H1 (cell line): ENCODE measurements around the gene C6orf136. TPM values are rescaled to one million over a fixed set of nuclear protein-coding genes. Genes with fewer than 3 reads are reported as not detected.
A peak's percentile ranks its signal among the peaks of the same experiment; 100 is the strongest.

Experiments used
- ASH2L ChIP-seq: fragments of 200-600, 300-600 bp; sonication (generic); IDR thresholded peaks from one replicate; pipeline ENCODE4 v1.7.1; 2017; ENCODE audit warnings: low read length
- CEBPB ChIP-seq: IDR thresholded peaks from 2 replicates; pipeline ENCODE4 v1.6.1; 2012; ENCODE audit warnings: low read depth, low read length
- CTBP2 ChIP-seq: IDR thresholded peaks from 2 replicates; pipeline ENCODE4 v1.7.0; 2011; ENCODE audit warnings: borderline replicate concordance, mild to moderate bottlenecking, moderate library complexity, mixed read lengths, low read length; ENCODE audit not compliant: insufficient read depth, insufficient read length
- HDAC2 ChIP-seq, 2 experiments: fragments of 300-600 bp in 1 of 2; sonication (generic) in 1 of 2; IDR thresholded peaks; 2 replicates each; pipeline ENCODE4 v1.6.1; 2011 to 2012; ENCODE audit warnings: low read depth in 2 of 2, low read length in 2 of 2, mild to moderate bottlenecking in 2 of 2, moderate library complexity in 2 of 2, borderline replicate concordance in 1 of 2, inconsistent platforms in 1 of 2
- MAX ChIP-seq: IDR thresholded peaks from 2 replicates; pipeline ENCODE4 v1.6.1; 2012; ENCODE audit warnings: inconsistent platforms
- PHF8 ChIP-seq: fragments of 200-600 bp; sonication (generic); conservative IDR thresholded peaks from 2 replicates; pipeline ENCODE4 v1.7.1; 2012; ENCODE audit warnings: low read depth, mild to moderate bottlenecking, inconsistent platforms, low read length, moderate library complexity
- POLR2A ChIP-seq, 2 experiments: IDR thresholded peaks; 1 replicate in 1 of 2; 2 replicates in 1 of 2; pipeline ENCODE4 v1.6.1; 2011; ENCODE audit warnings: low read depth in 2 of 2, low read length in 2 of 2, mild to moderate bottlenecking in 2 of 2; ENCODE audit errors: control extremely low read depth in 1 of 2
- POLR2AphosphoS5 ChIP-seq: IDR thresholded peaks from 2 replicates; pipeline ENCODE4 v1.6.1; 2011; ENCODE audit warnings: low read depth, low read length
- RAD21 ChIP-seq, 2 experiments: IDR thresholded peaks in 1 of 2; conservative IDR thresholded peaks in 1 of 2; 2 replicates each; pipeline ENCODE4 v1.6.1; 2011; ENCODE audit warnings: low read depth in 2 of 2, low read length in 2 of 2, improper control_type of control experiment in 1 of 2, inconsistent platforms in 1 of 2, mild to moderate bottlenecking in 1 of 2, moderate library complexity in 1 of 2
- RBBP5 ChIP-seq: IDR thresholded peaks from 2 replicates; pipeline ENCODE4 v1.7.1; 2012; ENCODE audit warnings: low read depth, mild to moderate bottlenecking, inconsistent platforms, low read length, moderate library complexity, borderline replicate concordance
- SAP30 ChIP-seq: fragments of 300-600 bp; sonication (generic); IDR thresholded peaks from 2 replicates; pipeline ENCODE4 v1.7.1; 2012; ENCODE audit warnings: low read length, moderate library complexity, mild to moderate bottlenecking, inconsistent platforms; ENCODE audit not compliant: insufficient read depth, insufficient replicate concordance
- SIN3A ChIP-seq, 2 experiments: IDR thresholded peaks in 1 of 2; conservative IDR thresholded peaks in 1 of 2; 2 replicates each; pipeline ENCODE4 v1.6.1; 2011 to 2012; ENCODE audit warnings: low read length in 2 of 2, improper control_type of control experiment in 1 of 2, low read depth in 1 of 2, mild to moderate bottlenecking in 1 of 2
- SUZ12 ChIP-seq: fragments of 200-600 bp; sonication (generic); IDR thresholded peaks from 2 replicates; pipeline ENCODE4 v1.6.1; 2012; ENCODE audit warnings: mild to moderate bottlenecking, inconsistent platforms, low read length, moderate library complexity, mixed read lengths
- TAF1 ChIP-seq: IDR thresholded peaks from 2 replicates; pipeline ENCODE4 v1.6.1; 2011; ENCODE audit warnings: mild to moderate bottlenecking, low read depth, low read length
- TAF7 ChIP-seq: optimal IDR thresholded peaks from 2 replicates; pipeline ENCODE3; 2011; ENCODE audit warnings: low read depth, mild to moderate bottlenecking, inconsistent platforms, low read length, moderate library complexity, borderline replicate concordance
- YY1 ChIP-seq: IDR thresholded peaks from 2 replicates; pipeline ENCODE4 v1.6.1; 2011; ENCODE audit warnings: low read depth, mild to moderate bottlenecking, low read length
- polyA plus RNA-seq, 7 experiments: library from polyadenylated mRNA; depleted of rRNA in 3 of 7; stranded (reverse) in 5 of 7; unstranded in 2 of 7; fragments of >200 nt in 5 of 7; fragments of 200-250 nt in 2 of 7; gene quantifications; 1 replicate in 5 of 7; 2 replicates in 1 of 7; 4 replicates in 1 of 7; pipeline versions ENCODE4 v1.2.1 to v1.2.3, GENCODE V29; 2011 to 2013; ENCODE audit warnings: missing spikeins in 2 of 7, mixed read lengths in 2 of 7
- total RNA-seq: library from RNA; stranded (reverse); fragmentation: NEBNext Ultra II Directional; extraction: Animal tissue kit (Norgen Biotek cat#: 25700); gene quantifications from 2 replicates; pipeline ENCODE4 v1.2.1, GENCODE V29; 2021

The C6orf136 gene
- total and polyA plus RNA-seq, 2 of the 8 experiments (the other 6 are each of a cell fraction or from before 2014, with no cell fraction given), result 20.8 to 23.1 TPM

DNA sequence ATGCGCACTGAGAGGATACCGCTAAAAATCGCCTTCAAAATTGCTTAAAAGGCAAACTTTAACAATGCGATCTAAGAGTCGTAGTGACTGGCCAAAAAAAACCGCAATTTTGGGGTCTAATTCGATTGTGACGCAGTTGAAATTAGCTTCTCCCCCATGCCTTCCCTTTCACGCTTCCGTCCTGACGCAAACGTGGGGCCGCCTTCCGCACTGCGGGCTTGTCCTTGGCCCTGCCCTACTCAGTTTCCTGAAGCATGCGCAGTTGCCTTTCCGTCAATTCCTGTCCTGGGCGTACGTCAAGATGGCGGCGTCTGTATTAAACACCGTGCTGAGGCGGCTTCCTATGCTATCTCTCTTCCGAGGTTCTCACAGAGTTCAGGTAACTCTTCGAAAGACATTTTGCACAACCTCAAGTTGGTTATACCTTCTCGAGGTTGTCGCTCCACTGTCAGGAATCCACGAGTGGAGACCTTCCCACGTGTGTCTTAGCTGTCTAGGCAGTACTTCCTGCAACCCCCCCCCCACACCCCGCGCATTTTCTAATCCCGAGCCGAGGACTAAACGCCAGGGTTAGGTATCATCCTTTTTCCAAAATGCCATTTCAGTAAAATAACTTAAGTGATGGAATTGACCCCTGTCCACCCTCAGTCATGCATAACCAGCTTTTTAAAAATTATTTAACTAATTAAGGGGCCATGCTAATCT, 29.2 kb upstream of the C6orf136 start, which contains the start of gene MRPS18B (continued):
- peak; percentile 96 to 98 for TF ChIP-seq SIN3A (conservative IDR thresholded peaks at IDR 0.05 in 1 of 2, IDR thresholded peaks at IDR 0.05 in 1 of 2; ENCODE audit: low read depth in 1 of 2, low read length in 2 of 2)
- no peak for TF ChIP-seq SUZ12
- peak; percentile 64 for TF ChIP-seq TAF7
- TF ChIP-seq PHF8, result peak; percentile 62
- TF ChIP-seq TAF1, result peak; percentile 64; the same call in 1 of the 2 replicates
- peak; percentile 48 for TF ChIP-seq ASH2L
- peak; percentile 82 for TF ChIP-seq MAX
- TF ChIP-seq SAP30, result peak; percentile 99
- no peak for TF ChIP-seq RAD21 (IDR thresholded peaks at IDR 0.05 in 1 of 2, conservative IDR thresholded peaks at IDR 0.05 in 1 of 2; ENCODE audit: low read depth in 2 of 2, low read length in 2 of 2)
- TF ChIP-seq YY1, result peak; percentile 97
- TF ChIP-seq HDAC2 (IDR thresholded peaks at IDR 0.05; ENCODE audit: borderline replicate concordance in 1 of 2, low read depth in 2 of 2, low read length in 2 of 2), result peak; percentile 26 to 97; a peak in 3 of 4 replicates
- TF ChIP-seq POLR2A (IDR thresholded peaks at IDR 0.05; ENCODE audit: control extremely low read depth in 1 of 2, low read depth in 2 of 2, low read length in 2 of 2), result peak in 1 of 2 experiments; percentile 6; a peak in 1 of 3 replicates
- no peak for TF ChIP-seq CTBP2
- TF ChIP-seq RBBP5, result 0 out of 2 replicates have a peak, but pooled peaks have one; percentile 38
- peak; percentile 89; the same call in 1 of the 2 replicates for TF ChIP-seq POLR2AphosphoS5
- 0 out of 2 replicates have a peak, but pooled peaks have one; percentile 3 for TF ChIP-seq CEBPB
